ENCODE results near the gene TDRD9. TPM values are rescaled to one million over a fixed set of nuclear protein-coding genes. Genes with fewer than 3 reads are reported as not detected.
"Not testable (repeated sequence)": the region's sequence is repeated elsewhere in the genome, so short reads cannot be mapped to it uniquely, and the experiment has no call there.

Gene TDRD9
- polyA plus RNA-seq, 4 donors: 1.0 to 4.0 (median 2.5) TPM

DNA sequence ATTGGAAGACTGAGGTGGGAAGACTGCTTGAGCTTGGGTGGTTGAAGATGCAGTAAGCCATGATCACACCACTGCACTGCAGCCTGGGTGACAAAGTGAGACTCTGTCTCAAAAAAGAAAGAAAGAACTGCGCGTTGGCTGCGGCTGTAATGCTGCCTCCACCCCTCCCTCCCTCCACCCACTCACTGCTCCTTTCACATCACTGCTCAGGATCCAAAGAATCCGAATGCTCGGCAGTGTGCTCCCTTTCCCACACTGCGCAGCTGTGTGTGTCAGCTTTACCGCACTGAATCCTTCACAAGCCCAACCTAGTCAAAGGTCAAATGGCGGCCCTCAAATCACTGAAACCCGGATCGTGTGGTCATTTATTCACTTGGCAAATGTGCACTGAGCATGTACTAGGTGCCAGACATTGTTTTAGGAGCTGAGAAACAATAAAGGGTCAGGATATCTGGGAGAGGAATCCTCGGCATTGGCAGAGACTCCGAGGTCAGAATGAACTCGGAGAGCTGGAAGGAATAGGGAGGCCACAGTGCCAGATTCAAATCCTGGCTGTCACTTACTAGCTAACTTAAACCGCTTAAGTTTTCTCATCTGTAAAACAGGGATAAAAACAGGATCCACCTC lies 11.5 kb upstream of the TDRD9 start:
- DNase-seq (ENCODE audit: low read depth in 4 of 4, low spot score in 3 of 4): no peak

DNA sequence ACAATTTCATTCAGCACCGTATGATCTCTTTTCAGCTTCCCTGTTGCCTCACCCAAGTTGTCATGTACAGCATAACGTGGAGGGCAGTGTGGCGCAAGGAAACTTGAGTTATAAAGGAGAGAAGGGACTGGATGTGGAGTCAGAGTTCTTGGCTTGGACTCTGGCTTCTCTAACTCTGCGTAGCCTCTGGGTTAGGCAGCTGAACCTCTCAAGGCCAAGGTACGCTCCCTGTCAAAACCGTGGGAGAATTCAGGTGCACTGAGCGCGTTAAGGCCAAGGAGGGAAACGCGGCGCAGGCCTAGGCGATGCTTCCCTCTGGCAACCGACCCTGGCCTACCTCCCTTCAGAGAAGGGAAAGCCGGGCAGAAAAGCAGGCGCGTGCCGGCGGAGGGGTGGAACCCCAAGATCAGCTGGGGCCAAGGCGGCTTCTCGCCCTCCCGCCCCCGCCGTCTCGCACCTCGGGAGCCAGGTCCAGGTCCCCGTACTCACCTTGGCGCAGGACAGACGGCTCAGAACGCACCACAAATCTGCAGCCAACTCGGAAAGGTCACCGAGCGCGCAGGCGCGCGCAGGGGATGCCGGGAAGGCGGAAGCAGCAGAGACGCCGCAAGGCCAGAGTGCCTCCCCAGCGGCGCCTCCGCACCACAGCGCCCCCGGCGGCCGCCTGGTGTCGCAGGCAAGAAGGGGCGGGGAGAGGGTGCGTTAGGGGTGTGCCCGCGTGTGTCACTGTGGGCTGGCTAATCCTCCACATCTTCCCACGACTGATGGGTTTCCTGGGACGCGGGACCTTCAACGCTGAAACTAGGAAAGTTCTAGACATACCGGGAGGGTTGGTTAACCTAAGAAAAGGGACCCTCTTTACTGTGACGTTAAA lies 7.0 kb upstream of the TDRD9 start:
- DNase-seq (ENCODE audit: low read depth in 4 of 4, low spot score in 3 of 4): peak; percentile 85 to 88 (median 86)

DNA sequence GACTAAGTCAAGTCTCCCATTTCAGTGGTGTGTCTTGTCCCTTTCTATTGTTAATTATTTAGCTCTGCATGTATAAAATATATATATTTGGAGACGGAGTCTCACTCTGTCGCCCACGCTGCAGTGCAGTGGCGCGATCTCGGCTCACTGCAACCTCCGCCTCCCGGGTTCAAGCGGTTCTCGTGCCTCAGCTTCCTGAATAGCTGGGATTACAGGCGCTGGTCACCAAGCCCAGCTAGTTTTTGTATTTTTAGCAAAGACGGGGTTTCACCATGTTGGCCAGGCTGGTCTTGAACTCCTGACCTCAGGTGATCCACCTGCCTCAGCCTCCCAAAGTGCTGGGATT lies 6.4 kb upstream of the TDRD9 start:
- not testable (repeated sequence) for DNase-seq (ENCODE audit: low read depth in 4 of 4, low spot score in 3 of 4)

DNA sequence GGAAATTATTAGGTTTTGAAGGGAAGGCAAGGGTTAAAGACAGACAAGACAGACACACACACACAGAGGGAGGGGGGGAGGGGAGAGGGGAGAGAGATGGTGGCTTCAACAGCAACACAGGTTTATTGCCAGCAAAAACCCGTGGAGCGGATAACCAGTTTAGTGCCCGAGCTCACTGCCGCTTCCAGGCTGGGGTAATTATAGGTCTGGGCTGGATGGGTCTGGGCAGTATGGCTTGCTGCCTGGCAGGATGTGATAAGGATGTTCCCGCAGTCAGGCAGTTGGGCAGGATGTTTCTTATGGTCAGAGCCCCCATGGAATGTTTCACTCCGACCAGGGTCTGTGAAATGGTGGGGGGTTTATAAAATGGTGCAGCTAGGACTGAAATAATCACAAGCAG lies 4.4 kb upstream of the TDRD9 start:
- DNase-seq (ENCODE audit: low read depth in 4 of 4, low spot score in 3 of 4): peak in 1 of 4 donors; percentile 22

DNA sequence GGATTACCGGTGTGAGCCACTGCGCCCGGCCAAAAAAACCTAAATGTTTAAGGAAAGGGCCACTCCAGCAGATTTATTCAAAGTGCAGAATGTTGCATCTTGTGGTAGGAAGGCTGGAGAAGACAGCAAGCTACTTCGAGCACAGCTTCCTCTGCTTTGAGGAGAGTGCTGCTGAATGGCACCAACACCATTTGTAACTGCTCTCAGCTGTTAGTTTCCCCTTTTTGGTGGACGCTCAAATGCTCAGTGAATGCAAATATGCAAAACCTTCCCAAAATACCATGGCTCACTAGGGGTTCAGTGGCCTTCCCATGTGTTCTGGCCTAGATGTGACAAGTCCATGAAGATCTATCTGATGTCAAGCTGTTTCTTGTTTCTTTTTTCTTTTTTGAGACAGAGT lies 2.9 kb upstream of the TDRD9 start:
- DNase-seq (ENCODE audit: low read depth in 4 of 4, low spot score in 3 of 4): no peak

DNA sequence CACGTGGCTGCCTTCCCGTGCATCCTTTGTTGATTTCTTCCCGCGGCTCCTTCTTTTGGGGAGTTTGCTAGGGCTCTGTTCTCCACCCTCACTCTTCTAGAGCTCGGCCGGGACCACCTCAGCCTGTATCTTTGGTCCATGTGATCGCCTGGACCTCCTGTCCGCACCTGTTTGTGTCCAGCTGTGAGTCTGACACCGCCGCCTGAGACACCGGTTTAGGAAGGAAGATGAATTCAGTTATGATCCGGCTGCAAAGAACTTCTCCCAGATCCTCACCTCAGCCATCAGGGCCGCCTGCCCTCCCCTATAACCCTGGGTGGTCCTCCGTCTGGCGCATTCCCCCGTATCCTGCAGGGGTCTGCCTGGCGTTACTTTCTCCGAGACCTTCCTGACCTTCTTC lies 690 bp upstream of the TDRD9 start:
- no peak for DNase-seq (ENCODE audit: low read depth in 4 of 4, low spot score in 3 of 4)

DNA sequence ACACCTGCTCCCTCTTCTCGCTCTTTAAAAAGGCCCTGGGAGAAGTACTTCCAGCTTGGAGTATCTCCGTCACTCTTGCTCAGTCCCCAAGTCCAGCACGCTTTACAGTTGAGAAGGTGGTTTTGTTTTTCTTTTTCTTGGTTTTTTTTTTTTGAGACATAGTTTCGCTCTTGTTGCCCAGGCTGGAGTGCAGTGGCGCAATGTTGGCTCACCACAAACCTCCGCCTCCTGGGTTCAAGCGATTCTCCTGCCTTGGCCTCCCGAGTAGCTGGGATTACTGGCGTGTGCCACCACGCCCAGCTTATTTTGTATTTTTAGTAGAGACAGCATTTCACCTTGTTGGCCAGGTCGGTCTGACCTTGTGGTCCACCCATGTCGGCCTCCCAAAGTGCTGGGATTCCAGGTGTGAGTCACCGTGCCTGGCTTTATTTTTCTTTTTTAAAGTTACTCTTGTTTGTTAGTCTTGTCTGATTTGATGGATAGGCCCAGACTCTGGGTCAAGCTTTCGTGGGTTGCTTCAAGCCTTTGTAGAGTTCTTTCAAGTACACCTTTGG lies 1.9 kb downstream of the TDRD9 start:
- DNase-seq (ENCODE audit: low read depth in 4 of 4, low spot score in 3 of 4): no peak

DNA sequence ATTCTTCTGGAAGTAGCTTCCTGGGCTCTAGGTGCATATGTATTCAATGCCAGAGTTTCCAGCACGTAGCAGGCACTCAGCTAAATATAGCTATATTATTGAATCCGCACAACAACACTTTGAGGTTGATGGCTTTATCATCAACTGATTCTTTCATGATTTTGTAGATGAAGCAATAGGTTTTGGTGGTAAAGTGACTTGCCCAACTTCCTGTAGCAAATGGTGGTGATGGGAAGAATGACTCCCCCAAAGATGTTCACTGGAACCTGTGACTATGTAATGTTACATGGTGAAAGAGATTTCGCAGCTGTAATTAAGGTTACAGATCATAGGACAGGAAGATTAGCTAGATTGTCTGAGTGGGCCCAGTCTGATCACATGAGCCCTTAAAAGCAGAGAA lies 3.2 kb downstream of the TDRD9 start:
- DNase-seq (ENCODE audit: low read depth in 4 of 4, low spot score in 3 of 4): no peak

DNA sequence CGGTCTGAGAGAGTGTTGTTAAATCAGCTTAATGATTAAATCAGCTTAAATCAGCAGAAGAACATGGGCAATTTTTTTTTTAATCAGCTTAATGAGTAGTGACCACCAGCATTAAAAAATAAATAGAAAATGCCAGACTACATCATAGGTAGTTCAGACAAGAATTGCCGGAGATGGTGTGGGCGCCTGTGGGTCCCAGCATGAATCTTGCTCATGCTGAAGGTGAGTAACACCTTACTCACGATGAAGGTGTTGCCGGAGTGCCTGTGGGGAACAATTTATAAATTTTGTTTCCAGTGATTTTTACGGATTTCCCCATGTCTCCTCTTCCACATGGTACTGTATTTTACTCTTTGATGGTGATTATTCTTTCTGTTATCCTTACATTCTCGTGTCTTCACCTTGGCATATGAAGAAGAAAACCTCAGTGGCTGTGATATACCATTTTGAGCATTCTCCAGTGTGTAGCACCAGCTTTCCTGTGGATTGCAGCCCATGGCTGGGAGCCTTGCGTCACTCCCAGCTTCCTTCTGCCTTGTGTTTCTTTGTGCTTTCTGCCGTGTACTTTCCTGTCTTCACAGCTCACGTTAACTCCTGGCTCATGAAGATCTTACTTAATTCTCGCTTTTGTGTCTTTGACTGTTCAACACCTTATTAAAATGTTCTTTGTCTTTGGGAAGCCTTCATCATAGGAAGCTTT lies 4.7 kb downstream of the TDRD9 start:
- DNase-seq (ENCODE audit: low read depth in 4 of 4, low spot score in 3 of 4): no peak

DNA sequence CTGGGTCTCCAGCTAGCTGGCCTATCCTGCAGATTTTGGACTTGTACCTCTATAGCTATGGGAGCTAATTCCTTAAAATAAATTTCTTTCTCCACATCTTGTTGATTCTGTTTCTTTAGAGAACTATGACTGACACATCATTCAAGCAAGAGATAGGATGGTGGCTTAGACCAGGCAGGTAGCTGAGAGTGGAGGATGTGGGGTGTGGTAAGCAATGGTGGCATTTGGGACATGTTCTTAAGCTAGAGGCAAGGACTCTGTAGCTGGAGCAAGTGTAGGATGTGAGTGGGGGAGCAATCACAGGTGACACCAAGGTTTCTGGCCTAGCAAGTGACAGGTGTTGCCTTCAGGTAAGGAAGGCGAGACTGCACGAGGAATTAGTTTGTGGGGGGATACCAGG lies 6.8 kb downstream of the TDRD9 start:
- no peak for DNase-seq (ENCODE audit: low read depth in 4 of 4, low spot score in 3 of 4)

DNA sequence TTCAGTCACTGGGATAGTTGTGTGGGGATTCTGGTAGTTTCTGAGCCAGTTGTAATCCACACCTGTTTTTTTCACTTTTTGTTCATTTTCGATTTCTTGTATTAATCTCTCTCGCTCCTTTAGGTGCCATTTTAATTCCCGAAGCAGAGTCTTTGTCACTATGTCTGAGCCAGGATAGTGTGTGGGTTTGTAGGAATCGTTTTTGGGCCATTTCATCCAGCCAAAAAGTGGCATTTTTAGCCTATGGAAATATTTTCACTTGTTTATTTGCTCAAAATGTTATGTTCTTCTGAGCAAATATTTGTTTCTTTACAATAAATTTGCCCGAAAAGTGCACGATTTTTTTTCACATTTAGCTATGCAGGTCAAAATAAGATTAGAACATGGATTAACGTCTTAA lies 13.2 kb downstream of the TDRD9 start:
- no peak for DNase-seq (ENCODE audit: low read depth in 4 of 4, low spot score in 3 of 4)

DNA sequence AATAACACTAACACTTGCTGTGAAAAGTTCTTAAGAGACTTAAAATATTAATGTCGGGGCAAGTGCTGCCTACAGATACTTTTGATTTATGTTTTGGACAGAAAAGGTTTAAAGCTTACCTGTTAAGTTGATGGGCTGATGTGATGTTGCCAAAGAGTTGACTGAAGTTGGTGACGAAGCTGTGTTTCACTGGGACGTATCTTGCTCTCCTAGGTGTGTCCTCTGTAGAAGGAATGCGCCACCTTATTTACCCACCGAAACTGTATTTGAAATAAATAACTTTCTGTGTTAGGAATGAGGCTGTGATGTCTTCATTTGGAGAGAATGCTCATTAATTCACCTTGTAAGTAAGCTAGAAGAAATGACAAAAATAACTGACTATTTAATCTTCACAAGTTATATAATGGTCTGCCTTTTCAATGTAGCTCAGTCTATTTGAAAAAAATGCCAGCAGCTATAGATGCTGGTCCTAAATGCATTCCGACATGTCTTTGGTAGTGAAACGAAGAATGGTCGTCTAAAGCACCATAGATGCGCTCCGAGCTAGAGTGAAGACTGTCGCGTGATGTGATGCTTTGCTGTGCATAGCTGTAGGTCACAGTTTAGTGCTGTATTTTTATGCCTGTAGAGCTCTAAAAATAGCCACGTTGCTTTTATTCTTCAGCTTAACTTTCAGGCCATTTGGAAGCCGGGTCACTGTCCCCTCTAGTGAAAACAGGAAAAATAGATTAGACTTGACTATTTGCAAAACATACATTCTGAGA lies 13.9 kb downstream of the TDRD9 start, which contains the start of gene RD3L:
Gene RD3L, minus strand, starts transcription at position 557 of the 764 bp plus-strand sequence. CDS start 834 bp downstream, outside the sequence.
- no peak for DNase-seq (ENCODE audit: low read depth in 4 of 4, low spot score in 3 of 4)

DNA sequence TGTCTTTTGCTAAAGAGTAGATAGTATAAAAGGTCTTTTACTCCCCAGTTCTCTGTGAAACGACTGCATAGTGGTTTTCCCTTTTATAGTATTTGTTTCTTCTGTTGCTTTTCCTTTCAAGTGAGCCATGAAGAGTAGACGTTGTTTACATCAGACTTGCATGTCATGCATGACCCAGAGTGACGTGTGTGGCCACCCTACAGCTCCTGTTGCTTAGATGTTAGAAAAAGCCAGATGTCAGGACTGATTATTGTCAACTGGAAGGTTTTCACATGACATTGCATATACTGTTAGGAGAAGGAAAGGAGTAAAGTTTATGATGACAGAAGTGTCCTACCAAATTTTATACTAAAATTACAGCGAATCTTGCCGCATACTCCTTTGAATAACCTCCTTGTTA lies 15.4 kb downstream of the TDRD9 start:
- no peak for DNase-seq (ENCODE audit: low read depth in 4 of 4, low spot score in 3 of 4)

DNA sequence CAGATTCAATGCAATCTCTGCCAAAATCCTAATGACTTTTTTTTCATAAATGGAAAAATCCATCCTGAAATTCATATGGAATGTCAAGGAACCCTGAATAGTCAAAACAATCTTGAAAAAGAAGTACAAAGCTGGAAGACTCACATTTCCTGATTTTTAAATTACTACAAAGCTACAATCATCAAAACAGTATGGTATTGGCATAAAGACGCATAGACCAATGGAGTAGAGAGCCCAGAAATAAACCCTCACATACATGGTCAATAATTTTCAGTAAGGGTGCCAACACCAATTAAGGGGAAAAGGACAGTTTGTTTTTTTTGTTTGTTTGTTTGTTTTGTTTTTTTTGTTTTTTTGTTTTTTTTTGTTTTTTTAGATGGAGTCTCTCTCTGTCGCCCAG lies 18.7 kb downstream of the TDRD9 start:
- no peak for DNase-seq (ENCODE audit: low read depth in 4 of 4, low spot score in 3 of 4)

DNA sequence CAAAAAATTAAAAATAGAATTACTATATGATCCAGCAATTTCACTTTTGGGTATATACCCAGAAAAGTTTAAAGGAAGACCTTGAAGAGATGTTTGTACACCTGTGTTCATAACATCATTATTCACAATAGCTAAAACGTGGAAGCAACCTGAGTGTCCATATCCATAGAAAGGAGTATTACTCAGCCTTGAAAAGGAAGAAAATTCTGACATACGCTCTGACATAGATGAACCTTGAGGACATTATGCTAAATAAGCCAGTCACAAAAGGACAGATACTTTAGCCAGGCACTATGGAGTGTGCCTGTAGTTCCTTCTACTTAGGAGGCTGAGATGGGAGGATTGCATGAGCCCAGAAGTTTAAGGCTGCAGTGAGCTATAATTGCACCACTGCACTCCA lies 20.2 kb downstream of the TDRD9 start:
- DNase-seq (ENCODE audit: low read depth in 4 of 4, low spot score in 3 of 4): no peak

DNA sequence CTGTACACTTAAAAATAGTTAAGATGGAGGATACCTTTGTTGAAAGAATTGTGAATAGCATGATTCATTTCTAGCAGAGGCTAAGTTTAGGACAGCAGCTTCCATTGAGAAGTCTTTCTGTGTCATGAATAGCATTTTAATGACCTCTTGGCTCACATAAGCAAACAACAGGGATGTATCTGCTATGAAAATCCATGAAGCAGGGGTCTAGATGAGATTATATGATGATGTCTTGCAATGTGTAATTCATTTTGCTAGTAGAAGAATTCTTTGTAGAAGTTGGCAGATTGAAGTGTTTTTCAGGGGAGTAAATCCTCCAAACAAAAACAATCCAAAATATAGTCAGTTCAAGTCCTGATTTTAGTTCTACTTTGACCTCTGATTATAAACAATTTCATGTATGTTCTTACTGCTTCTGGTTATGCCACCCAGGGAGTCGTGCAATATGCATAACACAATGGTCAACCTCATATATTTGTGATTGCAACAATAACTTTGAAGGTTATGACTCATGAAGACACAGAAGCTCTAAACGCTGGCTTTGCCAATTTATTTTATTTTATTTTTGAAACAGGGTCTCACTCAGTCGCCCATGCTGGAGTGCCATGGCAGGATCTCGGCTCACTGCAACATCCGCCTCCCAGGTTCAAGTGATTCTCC lies 21.0 kb downstream of the TDRD9 start:
- no peak for DNase-seq (ENCODE audit: low read depth in 4 of 4, low spot score in 3 of 4)

DNA sequence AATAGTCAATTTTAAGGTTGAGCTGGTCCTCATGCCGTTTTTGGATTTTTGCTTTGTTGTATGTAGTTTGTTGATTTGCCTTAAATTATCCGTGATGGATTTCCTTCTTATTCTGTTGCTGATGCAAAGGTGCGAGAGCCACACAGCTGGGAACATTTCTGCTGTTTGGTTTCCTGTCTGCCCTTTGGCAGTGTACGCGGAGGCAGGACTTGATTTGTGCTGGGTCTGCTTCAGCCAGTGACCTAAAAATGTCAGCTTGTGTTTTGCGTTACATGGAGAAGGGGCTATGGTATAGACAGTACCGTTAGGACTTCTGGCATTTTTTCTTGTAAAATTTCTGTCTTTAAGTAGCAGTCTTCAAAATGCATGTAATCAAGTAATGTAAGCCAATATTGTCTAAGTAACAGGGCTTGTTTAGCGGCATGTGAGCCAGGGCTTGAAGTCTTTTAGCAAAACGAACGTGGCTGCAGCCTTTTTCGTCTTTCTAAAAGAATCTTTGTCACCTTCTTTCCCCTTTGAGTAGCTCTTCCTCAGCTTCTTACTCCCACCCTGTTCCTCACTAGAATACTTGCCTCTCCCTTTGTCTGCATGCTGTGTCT lies 32.3 kb downstream of the TDRD9 start:
- DNase-seq (ENCODE audit: low read depth in 4 of 4, low spot score in 3 of 4): no peak

DNA sequence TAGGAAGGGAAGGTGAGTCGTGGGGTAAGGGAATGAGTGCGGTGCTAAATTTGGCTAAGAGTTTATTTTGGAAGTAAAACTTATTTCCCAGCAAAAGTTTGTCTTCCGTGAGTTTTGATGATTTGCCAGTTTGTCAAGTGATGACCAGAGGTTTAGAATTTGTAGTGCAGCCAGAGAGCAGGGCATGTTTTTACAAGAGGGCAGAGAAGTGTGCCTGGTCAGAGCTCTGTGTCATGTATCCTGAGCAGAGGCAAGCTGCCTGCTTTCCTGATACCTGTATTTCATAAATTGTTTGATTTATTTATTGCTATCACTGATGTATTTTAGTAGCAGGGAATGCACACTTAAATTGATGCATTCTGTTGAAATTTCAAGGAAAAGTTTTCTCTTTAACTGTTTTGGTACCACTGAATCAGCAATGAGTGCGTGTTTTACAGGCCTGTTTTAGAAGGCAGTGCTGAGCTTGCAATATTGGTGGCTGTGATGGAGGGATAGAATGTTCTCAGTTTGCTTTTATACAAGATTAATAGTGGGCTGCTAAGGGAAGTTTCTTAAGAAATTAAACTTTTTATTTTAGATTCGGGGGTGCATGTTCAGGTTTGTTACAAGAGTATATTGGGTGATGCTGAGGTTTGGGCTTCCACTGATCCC lies 33.8 kb downstream of the TDRD9 start:
- no peak for DNase-seq (ENCODE audit: low read depth in 4 of 4, low spot score in 3 of 4)

DNA sequence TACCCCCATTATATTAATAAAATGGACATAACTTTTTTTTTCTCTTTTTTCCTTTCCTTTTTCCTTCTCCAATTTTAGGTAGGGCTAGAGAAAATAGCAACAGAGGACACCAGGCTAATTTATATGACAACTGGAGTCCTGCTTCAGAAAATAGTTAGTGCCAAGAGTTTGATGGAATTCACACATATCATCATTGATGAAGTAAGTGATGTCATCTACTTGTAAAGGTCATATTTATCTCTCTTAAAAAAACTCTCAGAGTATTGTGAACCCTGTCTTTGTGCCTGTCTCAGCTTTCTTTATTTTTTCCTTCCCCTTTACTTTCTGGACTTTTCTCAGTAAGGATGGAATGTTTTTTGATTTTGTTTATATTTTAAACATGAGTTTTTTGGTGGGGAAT lies 38.4 kb downstream of the TDRD9 start:
- DNase-seq (ENCODE audit: low read depth in 4 of 4, low spot score in 3 of 4): no peak

All from left renal pelvis (tissue), 4 donors.